ENCODE measurements around the gene DXO. TPM values are rescaled to one million over a fixed set of nuclear protein-coding genes. Genes with fewer than 3 reads are reported as not detected.

Gene DXO
- total and polyA plus RNA-seq, 2 of the 13 experiments (the other 11 are each of a cell fraction or from before 2014, with no cell fraction given), result 18.6 to 26.2 TPM

GRCh38 chr6:31945507-31946369 lies 26.2 kb downstream of the DXO start, which contains the start of gene CFB:
Gene CFB (plus strand): TSS chr6:31946095. CDS start chr6:31946222, 127 bp downstream.
- peak within 1 kb of the TSS; percentile 98 for H3K4me2 ChIP-seq (ENCODE audit: low read depth, low read length)
- H3K27me3 ChIP-seq (ENCODE audit: control insufficient read depth in 1 of 2, insufficient read depth in 2 of 2, low read length in 2 of 2), result no peaks in the 10 kb centered on the region; a peak in 1 of 5 replicates
- in situ Hi-C loops (cut with HindIII; ENCODE audit: extremely low pct_ligation_motif_present, low pct_unique_long_range_greater_than_20kb), result loop anchor here (5.0 kb wide), 1 partner anchor 43 kb away; the partner anchor contains the start of gene ZBTB12
- intact Hi-C loops (cut with micrococcal nuclease; ENCODE audit: unreplicated experiment), result loop anchor here (1.0 to 2.0 kb wide), 3 partner anchors 18 to 47 kb away; partner anchors contain the start of genes C2 and ZBTB12
- FAIRE-seq (peak; percentile 100), ATAC-seq (peak; percentile 95), DNase-seq (ENCODE audit: low spot score) (peak; percentile 100)
- peak within 1 kb of the TSS; percentile 91 for H3K27ac ChIP-seq (ENCODE audit: extremely low read length, insufficient read depth, low read length)
- no peaks in the 10 kb centered on the region for H4K20me1 ChIP-seq (ENCODE audit: insufficient read depth, low read length)
- peaks cover 85% of the 10 kb centered on the region for H3K4me1 ChIP-seq (ENCODE audit: insufficient read depth, low read length)
- H3K4me3 ChIP-seq (replicated peaks in 1 of 3; ENCODE audit: insufficient read depth in 1 of 3, low read depth in 2 of 3, low read length in 3 of 3), result peak within 1 kb of the TSS; percentile 59 to 90 (median 66)
- ChIA-PET POLR2A (interaction anchor here (0.5 to 5.1 kb wide), 55 partner anchors 9 to 1026 kb away, joined by 3 to 151 read pairs (median 5); partner anchors contain the start of genes ABHD16A, APOM, ATF6B and C2), CTCF (ENCODE audit: low intra/inter-chr PET ratio, low total read pairs) (no interaction called here)
- peaks cover 22% of the 10 kb centered on the region for H3K79me2 ChIP-seq (ENCODE audit: insufficient read depth, low read length)
- H3K9ac ChIP-seq (ENCODE audit: insufficient read depth, low read depth, low read length), result peak within 1 kb of the TSS; percentile 91
- no peak within 1 kb of the TSS for H2AFZ ChIP-seq (ENCODE audit: low read length)
- H3K36me3 ChIP-seq (replicated peaks in 1 of 2; ENCODE audit: control insufficient read depth in 1 of 2, insufficient read depth in 2 of 2, low read length in 2 of 2), result peaks cover 14 to 63% of the 10 kb centered on the region in 2 experiments
- no peaks in the 10 kb centered on the region for H3K9me3 ChIP-seq (ENCODE audit: low read length)
- WGBS (ENCODE audit: low lambda C conversion rate), result 2% methylated on average over 11 of the region's 11 CpGs
- BruUV-seq (replicated peaks), result no TSS peak
- TF ChIP-seq IKZF4 (CRISPR knock-in tag; IDR thresholded peaks at IDR 0.05; ENCODE audit: borderline replicate concordance, low read depth, not compliant biosample characterization) (no peak), NFYC (CRISPR knock-in tag; IDR thresholded peaks at IDR 0.05) (peak; percentile 69), ZNF275 (CRISPR knock-in tag; IDR thresholded peaks at IDR 0.05; ENCODE audit: borderline replicate concordance) (peak; percentile 34; the same call in 1 of the 2 replicates), CHCHD3 (CRISPR knock-in tag; IDR thresholded peaks at IDR 0.05) (peak; percentile 5; the same call in 1 of the 2 replicates), SOX5 (CRISPR knock-in tag; IDR thresholded peaks at IDR 0.05; ENCODE audit: borderline replicate concordance) (peak; percentile 84), ZFP90 (CRISPR knock-in tag; IDR thresholded peaks at IDR 0.05; ENCODE audit: borderline replicate concordance) (peak; percentile 91), PAWR (CRISPR knock-in tag; IDR thresholded peaks at IDR 0.05; ENCODE audit: borderline replicate concordance) (no peak), GLMP (CRISPR knock-in tag; IDR thresholded peaks at IDR 0.05; ENCODE audit: borderline replicate concordance) (no peak), GMEB2 (CRISPR knock-in tag; IDR thresholded peaks at IDR 0.05; ENCODE audit: low read depth) (no peak), ZNF7 (CRISPR knock-in tag; IDR thresholded peaks at IDR 0.05) (peak; percentile 31; the same call in 1 of the 2 replicates), ZNF160 (CRISPR knock-in tag; IDR thresholded peaks at IDR 0.05) (no peak; the same call in 1 of the 2 replicates), ZNF614 (CRISPR knock-in tag; IDR thresholded peaks at IDR 0.05; ENCODE audit: borderline replicate concordance) (peak; percentile 96), ZNF891 (CRISPR knock-in tag; IDR thresholded peaks at IDR 0.05) (peak; percentile 24; the same call in 1 of the 2 replicates), PTBP1 (IDR thresholded peaks at IDR 0.05; ENCODE audit: low read depth, low read length, poor library complexity, severe bottlenecking) (no peak), HMG20B (CRISPR knock-in tag; conservative IDR thresholded peaks at IDR 0.05) (peak; percentile 74), RNF2 (conservative IDR thresholded peaks at IDR 0.05; ENCODE audit: low read depth) (no peak), HOMEZ (CRISPR knock-in tag; IDR thresholded peaks at IDR 0.05; ENCODE audit: low read depth) (peak; percentile 57), MAFF (IDR thresholded peaks at IDR 0.05; ENCODE audit: low read depth, low read length) (no peak)

Measured in HepG2 (cell line).